Heart left ventricle (tissue), 16 donors: ENCODE measurements around the gene AHRR. TPM values are rescaled to one million over a fixed set of nuclear protein-coding genes. Genes with fewer than 3 reads are reported as not detected.
"Not testable (repeated sequence)": the region's sequence is repeated elsewhere in the genome, so short reads cannot be mapped to it uniquely, and the experiment has no call there.

Experiments used
- ATAC-seq, 4 donors: fragments of 200-7000 bp; cut with Tn5 transposase; one replicate each; pipeline ENCODE4 v1.9.1; 2020 to 2022; ENCODE audit warnings: moderate library complexity in 4 of 4, mild to moderate bottlenecking in 3 of 4, moderate number of reproducible peaks in 1 of 4
- DNase-seq, 5 donors: peaks; one replicate each; pipeline ENCODE4 v3.0.0-alpha.2; 2020
- H3K27ac ChIP-seq, 12 donors: fragments of 200-600 bp; sonication (generic) in 4 of 12; one replicate each; pipeline versions ENCODE4 v1.5.0 to v1.8.0; 2016 to 2022; ENCODE audit warnings: mild to moderate bottlenecking in 2 of 12
- H3K27me3 ChIP-seq, 9 donors: fragments of 200-600 bp; sonication (generic) in 2 of 9; one replicate each; pipeline versions ENCODE4 v1.5.1 to v1.8.0; 2016 to 2022; ENCODE audit warnings: mild to moderate bottlenecking in 3 of 9
- H3K36me3 ChIP-seq, 9 donors: fragments of 200-600 bp; sonication (generic) in 2 of 9; one replicate each; pipeline versions ENCODE4 v1.5.0 to v1.8.0; 2018 to 2022; ENCODE audit warnings: mild to moderate bottlenecking in 2 of 9
- H3K4me1 ChIP-seq, 12 donors: fragments of 200-600 bp; sonication (generic) in 4 of 12; one replicate each; pipeline versions ENCODE4 v1.5.0 to v1.8.0; 2016 to 2022; ENCODE audit warnings: mild to moderate bottlenecking in 3 of 12
- H3K4me3 ChIP-seq, 12 donors: fragments of 200-600 bp; sonication (generic) in 4 of 12; one replicate each; pipeline versions ENCODE4 v1.5.0 to v1.8.0; 2017 to 2022; ENCODE audit warnings: mild to moderate bottlenecking in 9 of 12, moderate library complexity in 4 of 12
- H3K9me3 ChIP-seq, 12 donors: fragments of 200-600 bp; sonication (generic) in 4 of 12; one replicate each; pipeline versions ENCODE4 v1.5.0 to v1.8.0; 2016 to 2022; ENCODE audit warnings: mild to moderate bottlenecking in 1 of 12
- CTCF ChIP-seq, 12 donors: fragments of 200-600 bp; sonication (generic) in 4 of 12; IDR thresholded peaks; one replicate each; pipeline versions ENCODE4 v1.5.0 to v1.8.0; 2018 to 2022; ENCODE audit warnings: antibody characterized with exemption in 12 of 12, mild to moderate bottlenecking in 5 of 12
- POLR2A ChIP-seq, 2 donors: fragments of 450-650 bp; IDR thresholded peaks; one replicate each; pipeline ENCODE4 v1.6.1; 2017; ENCODE audit warnings: antibody characterized with exemption in 2 of 2, mild to moderate bottlenecking in 2 of 2, moderate library complexity in 2 of 2
- WGBS, 4 donors: extraction: QIAGEN DNeasy Blood & Tissue Kit in 2 of 4; methylation state at CpG; one replicate each; pipeline versions ENCODE4 v1.1.5 to v1.1.7; 2013 to 2018; 5-methylcytosine and 5-hydroxymethylcytosine counted together
- intact Hi-C, 10 donors: fragments of 100-400 bp; cut with DNase I; formaldehyde crosslinking; loops; one replicate each; pipeline versions ENCODE4 v1.11.1 to v1.14.2; 2022
- polyA plus RNA-seq, 2 donors: library from polyadenylated mRNA; stranded (reverse); fragments of 200-250 nt; gene quantifications; one replicate each; pipeline ENCODE4 v1.2.3, GENCODE V29; 2013
- total RNA-seq, 9 donors: library from RNA; depleted of rRNA in 2 of 9; stranded (reverse); fragments of >200 nt in 2 of 9; fragmentation: NEBNext Ultra II Directional in 3 of 9; extraction: Animal tissue kit (Norgen Biotek cat#: 25700) in 3 of 9; gene quantifications; one replicate each; pipeline versions ENCODE4 v1.1.0 to v1.2.4, GENCODE V29; 2016 to 2023
- donor health status: ischemic (EF 13 %, LVEDD 7.1; RV severe dilation, severe dysfunction).
- donor health status: healthy with polysubstance abuse.
- donor health status: DM: no; HTN: yes; CAD: no.
- donor health status: DM: no; HTN: no; CAD: no.
- donor health status: ischemic (EF 25% LVEDD 6.9; RV normal size, moderate dysfunction).
- donor health status: ischemic (EF 25% LVEDD 5.7; RV mildly dilated, moderate dysfunction).
- donor health status: healthy.
- donor health status: DM: yes; HTN: yes; CAD: no.
- donor health status: ischemic (EF 35%, LVEDD 5.7; RV mildly dilated, moderate dysfunction).
- donor health status: nonischemic (EF 11% LVEDD 7.7; RV severe dilation, severe dysfunction).
- donor health status: DM: yes; HTN: yes; CAD: no.
- donor health status: PGD.
- donor health status: ischemic (EF 29% LVEDD 5.4; RV normal size, mild dysfunction).
- donor health status: nonischemic (EF 23%, LVEDD 6.1; RV moderate dilation, normal function).

Gene AHRR
- total and polyA plus RNA-seq, 11 donors: 0.11 to 0.69 (median 0.26) TPM; not detected in 2

GRCh38 chr5:411728-412127, 90.2 kb downstream of the AHRR start:
- no peaks in the 10 kb centered on the region for H3K36me3 ChIP-seq
- peaks cover 0 to 9% (median 0%) of the 10 kb centered on the region in 9 donors for H3K27me3 ChIP-seq
- peak in 1 of 5 donors; percentile 14 for DNase-seq
- no peak for TF ChIP-seq CTCF (IDR thresholded peaks at IDR 0.05)
- no peak for TF ChIP-seq POLR2A (IDR thresholded peaks at IDR 0.05)
- 73 to 81% (median 74%) methylated on average over 13 of the region's 13 CpGs for WGBS, 4 donors
- peaks cover 0 to 6% (median 0%) of the 10 kb centered on the region in 12 donors for H3K4me1 ChIP-seq
- ATAC-seq: no peak
- H3K4me3 ChIP-seq: no peak overlapping the region
- H3K27ac ChIP-seq: no peak overlapping the region
- no peaks in the 10 kb centered on the region for H3K9me3 ChIP-seq
- intact Hi-C loops: no loop called here

GRCh38 chr5:414991-415927, 93.7 kb downstream of the AHRR start:
- H3K9me3 ChIP-seq, H3K4me1 ChIP-seq, intact Hi-C loops, H3K36me3 ChIP-seq, H3K27me3 ChIP-seq: not testable (repeated sequence)
- peak in 2 of 4 donors; percentile 91 to 98 for ATAC-seq
- peak overlapping the region in 3 of 12 donors; percentile 14 to 29 (median 24) for H3K4me3 ChIP-seq
- peak in 2 of 5 donors; percentile 55 to 93 for DNase-seq
- H3K27ac ChIP-seq: peak overlapping the region in 5 of 12 donors; percentile 29 to 77 (median 64)
- 43 to 90% (median 86%) methylated on average over 23 to 42 of the region's 42 CpGs for WGBS, 4 donors

DNA sequence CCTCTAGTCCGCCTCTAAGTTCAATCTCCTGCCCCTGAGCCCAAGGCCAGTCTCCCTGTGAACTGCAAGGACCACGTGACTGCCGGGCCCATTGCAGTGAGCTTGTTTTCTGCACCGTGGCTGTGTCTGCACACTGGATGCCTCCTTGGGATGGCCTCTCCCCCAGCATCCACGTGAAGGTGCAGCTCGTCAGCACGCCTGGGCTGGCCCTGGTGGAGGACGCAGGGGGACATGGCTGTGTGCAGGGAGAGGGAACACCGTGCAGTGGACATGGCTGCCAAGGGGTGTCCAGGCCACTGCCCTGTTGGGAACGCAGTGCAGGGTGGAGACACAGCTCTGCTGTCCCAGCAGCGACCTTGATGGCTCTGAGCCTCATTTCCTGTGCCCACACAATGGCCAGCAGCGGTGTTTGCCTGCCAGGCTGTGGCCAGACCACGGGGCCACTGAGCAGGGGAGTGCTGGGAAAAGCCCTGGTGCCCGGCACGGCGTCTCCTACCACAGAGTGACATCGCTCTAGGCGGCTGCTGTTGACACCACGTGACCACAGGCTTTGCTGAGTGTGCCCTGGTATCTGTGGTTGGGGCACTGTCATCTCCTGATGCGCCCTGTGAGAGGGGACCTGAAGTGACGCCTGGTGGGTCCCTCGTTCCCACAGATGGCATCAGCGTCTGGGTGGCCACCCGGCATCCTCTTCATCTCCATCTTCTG, 94.6 kb downstream of the AHRR start:
- TF ChIP-seq CTCF (IDR thresholded peaks at IDR 0.05) (no peak), POLR2A (IDR thresholded peaks at IDR 0.05) (no peak)
- intact Hi-C loops: no loop called here
- H3K9me3 ChIP-seq: no peaks in the 10 kb centered on the region
- peaks cover 0 to 8% (median 0%) of the 10 kb centered on the region in 9 donors for H3K27me3 ChIP-seq
- peak overlapping the region in 2 of 12 donors; percentile 40 to 77 for H3K27ac ChIP-seq
- DNase-seq (peak in 1 of 5 donors; percentile 49), ATAC-seq (peak in 3 of 4 donors; percentile 47 to 51 (median 48))
- WGBS, 4 donors: 78 to 89% (median 85%) methylated on average over 20 to 24 of the region's 24 CpGs
- H3K4me1 ChIP-seq: peaks cover 0 to 6% (median 0%) of the 10 kb centered on the region in 12 donors
- H3K4me3 ChIP-seq: peak overlapping the region in 1 of 12 donors; percentile 29
- no peaks in the 10 kb centered on the region for H3K36me3 ChIP-seq

DNA sequence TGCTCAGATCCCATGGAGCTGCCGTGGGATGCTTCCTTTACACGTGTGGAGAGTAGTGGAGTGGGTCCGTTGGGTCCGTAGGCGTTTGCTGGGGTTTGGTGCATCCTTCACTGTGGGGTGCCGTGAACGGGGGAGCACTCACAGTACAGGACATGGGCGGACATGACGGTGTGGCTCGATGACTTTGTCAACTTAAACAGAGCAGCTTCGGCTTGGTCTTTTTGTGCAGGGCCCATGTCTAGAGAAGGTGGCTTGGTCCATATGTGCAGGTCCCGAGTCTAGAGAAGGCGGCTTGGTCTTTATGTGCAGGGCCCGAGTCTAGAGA, 95.1 kb downstream of the AHRR start:
- Histone ChIP-seq H3K27me3 (peaks cover 0 to 8% (median 0%) of the 10 kb centered on the region in 9 donors), H3K36me3 (no peaks in the 10 kb centered on the region), H3K4me1 (peaks cover 0 to 6% (median 0%) of the 10 kb centered on the region in 12 donors), H3K27ac (no peak overlapping the region), H3K4me3 (no peak overlapping the region), H3K9me3 (no peaks in the 10 kb centered on the region)
- intact Hi-C loops: no loop called here
- TF ChIP-seq CTCF (IDR thresholded peaks at IDR 0.05): no peak
- no peak for TF ChIP-seq POLR2A (IDR thresholded peaks at IDR 0.05)
- no peak for ATAC-seq
- 92 to 97% (median 93%) methylated on average over 14 of the region's 14 CpGs for WGBS, 4 donors
- DNase-seq: peak in 1 of 5 donors; percentile 40
